ENCODE measurements around the gene PAN2. TPM values are rescaled to one million over a fixed set of nuclear protein-coding genes. Genes with fewer than 3 reads are reported as not detected.
"Not testable (repeated sequence)": the region's sequence is repeated elsewhere in the genome, so short reads cannot be mapped to it uniquely, and the experiment has no call there.

Gene PAN2
- polyA plus RNA-seq, 1 donor, result 85.5 TPM

- Histone ChIP-seq H3K27me3 (ENCODE audit: control insufficient read depth, insufficient read depth, low read length) (no peaks in the 10 kb centered on the region), H3K27ac (ENCODE audit: low read length) (no peak overlapping the region), H3K9me3 (ENCODE audit: control insufficient read depth, low read depth, low read length) (no peaks in the 10 kb centered on the region), H3K4me1 (ENCODE audit: control insufficient read depth, insufficient read depth, low read length) (no peaks in the 10 kb centered on the region), H3K4me3 (ENCODE audit: low read length) (no peak overlapping the region), H3K36me3 (ENCODE audit: control insufficient read depth, insufficient read depth, low read length) (no peaks in the 10 kb centered on the region)
- WGBS (ENCODE audit: insufficient coverage, low lambda C conversion rate), result no CpG with 5 or more reads among the region's 3 CpGs
- no peak for DNase-seq
Observed at GRCh38 chr12:56366948-56367347, 33.1 kb upstream of the PAN2 start.

GRCh38 chr12:56362130-56363059 is 28.6 kb upstream of the PAN2 start, which contains the start of gene APOF:
APOF (minus strand) TSS chr12:56362857; CDS start chr12:56362745, 112 bp downstream.
- Histone ChIP-seq H3K4me3 (ENCODE audit: low read length) (no peak within 1 kb of the TSS), H3K9me3 (ENCODE audit: control insufficient read depth, low read depth, low read length) (no peaks in the 10 kb centered on the region), H3K36me3 (ENCODE audit: control insufficient read depth, insufficient read depth, low read length) (no peaks in the 10 kb centered on the region), H3K4me1 (ENCODE audit: control insufficient read depth, insufficient read depth, low read length) (peaks cover 8% of the 10 kb centered on the region), H3K27ac (ENCODE audit: low read length) (no peak within 1 kb of the TSS), H3K27me3 (ENCODE audit: control insufficient read depth, insufficient read depth, low read length) (no peaks in the 10 kb centered on the region)
- 60% methylated on average over 1 of the region's 10 CpGs for whole genome bisulfite sequencing (ENCODE audit: insufficient coverage, low lambda C conversion rate)
- DNase-seq, result no peak

GRCh38 chr12:56361487-56362129 is 27.8 kb upstream of the PAN2 start:
- Histone ChIP-seq H3K27me3 (ENCODE audit: control insufficient read depth, insufficient read depth, low read length) (no peaks in the 10 kb centered on the region), H3K4me1 (ENCODE audit: control insufficient read depth, insufficient read depth, low read length) (peaks cover 8% of the 10 kb centered on the region), H3K36me3 (ENCODE audit: control insufficient read depth, insufficient read depth, low read length) (no peaks in the 10 kb centered on the region), H3K9me3 (ENCODE audit: control insufficient read depth, low read depth, low read length) (no peaks in the 10 kb centered on the region), H3K4me3 (ENCODE audit: low read length) (no peak overlapping the region), H3K27ac (ENCODE audit: low read length) (no peak overlapping the region)
- no CpG with 5 or more reads among the region's 8 CpGs for WGBS (ENCODE audit: insufficient coverage, low lambda C conversion rate)
- no peak for DNase-seq

GRCh38 chr12:56359851-56360767 is 26.3 kb upstream of the PAN2 start, which contains the start of gene STAT2:
STAT2 (minus strand) TSS chr12:56360107; CDS start chr12:56356571, 3,536 bp downstream.
- peaks cover 8% of the 10 kb centered on the region for H3K4me1 ChIP-seq (ENCODE audit: control insufficient read depth, insufficient read depth, low read length)
- no peaks in the 10 kb centered on the region for H3K27me3 ChIP-seq (ENCODE audit: control insufficient read depth, insufficient read depth, low read length)
- no peaks in the 10 kb centered on the region for H3K9me3 ChIP-seq (ENCODE audit: control insufficient read depth, low read depth, low read length)
- DNase-seq, result peak; percentile 100
- H3K27ac ChIP-seq (ENCODE audit: low read length), result peak within 1 kb of the TSS; percentile 97
- H3K4me3 ChIP-seq (ENCODE audit: low read length), result peak within 1 kb of the TSS; percentile 76
- no CpG with 5 or more reads among the region's 54 CpGs for WGBS (ENCODE audit: insufficient coverage, low lambda C conversion rate)
- peaks cover 14% of the 10 kb centered on the region for H3K36me3 ChIP-seq (ENCODE audit: control insufficient read depth, insufficient read depth, low read length)

- Histone ChIP-seq H3K27me3 (ENCODE audit: control insufficient read depth, insufficient read depth, low read length) (no peaks in the 10 kb centered on the region), H3K4me1 (ENCODE audit: control insufficient read depth, insufficient read depth, low read length) (peaks cover 8% of the 10 kb centered on the region), H3K9me3 (ENCODE audit: control insufficient read depth, low read depth, low read length) (no peaks in the 10 kb centered on the region), H3K27ac (ENCODE audit: low read length) (peak overlapping the region; percentile 79), H3K4me3 (ENCODE audit: low read length) (peak overlapping the region; percentile 76), H3K36me3 (ENCODE audit: control insufficient read depth, insufficient read depth, low read length) (peaks cover 25% of the 10 kb centered on the region)
- WGBS (ENCODE audit: insufficient coverage, low lambda C conversion rate), result no CpG with 5 or more reads among the region's 1 CpG
- no peak for DNase-seq
Observed at GRCh38 chr12:56358836-56359532, 25.2 kb upstream of the PAN2 start.

GRCh38 chr12:56351325-56351724 is 17.5 kb upstream of the PAN2 start:
- H3K36me3 ChIP-seq (ENCODE audit: control insufficient read depth, insufficient read depth, low read length), result peaks cover 84% of the 10 kb centered on the region

GRCh38 chr12:56350662-56351061 is 16.9 kb upstream of the PAN2 start:
- WGBS (ENCODE audit: insufficient coverage, low lambda C conversion rate), result no CpG with 5 or more reads among the region's 2 CpGs
- H3K4me1 ChIP-seq (ENCODE audit: control insufficient read depth, insufficient read depth, low read length), result no peaks in the 10 kb centered on the region
- H3K36me3 ChIP-seq (ENCODE audit: control insufficient read depth, insufficient read depth, low read length), result peaks cover 84% of the 10 kb centered on the region

More at GRCh38 chr12:56351325-56351724, 17.5 kb upstream of the PAN2 start:
- no peak overlapping the region for H3K27ac ChIP-seq (ENCODE audit: low read length)
- no peak overlapping the region for H3K4me3 ChIP-seq (ENCODE audit: low read length)
- H3K9me3 ChIP-seq (ENCODE audit: control insufficient read depth, low read depth, low read length), result no peaks in the 10 kb centered on the region
- H3K27me3 ChIP-seq (ENCODE audit: control insufficient read depth, insufficient read depth, low read length), result no peaks in the 10 kb centered on the region
- no peak for DNase-seq
- H3K4me1 ChIP-seq (ENCODE audit: control insufficient read depth, insufficient read depth, low read length), result no peaks in the 10 kb centered on the region
- WGBS (ENCODE audit: insufficient coverage, low lambda C conversion rate), result no CpG with 5 or more reads among the region's 2 CpGs

GRCh38 chr12:56348776-56349175 is 15.0 kb upstream of the PAN2 start:
- H3K27ac ChIP-seq (ENCODE audit: low read length), result no peak overlapping the region
- no peak overlapping the region for H3K4me3 ChIP-seq (ENCODE audit: low read length)
- WGBS (ENCODE audit: insufficient coverage, low lambda C conversion rate), result no CpG with 5 or more reads among the region's 5 CpGs
- H3K27me3 ChIP-seq (ENCODE audit: control insufficient read depth, insufficient read depth, low read length), result no peaks in the 10 kb centered on the region
- peaks cover 80% of the 10 kb centered on the region for H3K36me3 ChIP-seq (ENCODE audit: control insufficient read depth, insufficient read depth, low read length)
- H3K4me1 ChIP-seq (ENCODE audit: control insufficient read depth, insufficient read depth, low read length), result no peaks in the 10 kb centered on the region
- H3K9me3 ChIP-seq (ENCODE audit: control insufficient read depth, low read depth, low read length), result no peaks in the 10 kb centered on the region
- no peak for DNase-seq

More at GRCh38 chr12:56350662-56351061, 16.9 kb upstream of the PAN2 start:
- H3K27ac ChIP-seq (ENCODE audit: low read length), result no peak overlapping the region
- H3K4me3 ChIP-seq (ENCODE audit: low read length), result no peak overlapping the region
- H3K27me3 ChIP-seq (ENCODE audit: control insufficient read depth, insufficient read depth, low read length), result no peaks in the 10 kb centered on the region
- DNase-seq, result no peak
- H3K9me3 ChIP-seq (ENCODE audit: control insufficient read depth, low read depth, low read length), result no peaks in the 10 kb centered on the region

- H3K4me1 ChIP-seq (ENCODE audit: control insufficient read depth, insufficient read depth, low read length); DNase-seq; H3K27ac ChIP-seq (ENCODE audit: low read length); H3K27me3 ChIP-seq (ENCODE audit: control insufficient read depth, insufficient read depth, low read length); H3K4me3 ChIP-seq (ENCODE audit: low read length); H3K9me3 ChIP-seq (ENCODE audit: control insufficient read depth, low read depth, low read length): not testable (repeated sequence)
- H3K36me3 ChIP-seq (ENCODE audit: control insufficient read depth, insufficient read depth, low read length), result peaks cover 82% of the 10 kb centered on the region
- WGBS (ENCODE audit: insufficient coverage, low lambda C conversion rate), result no CpG with 5 or more reads among the region's 9 CpGs
Observed at GRCh38 chr12:56347255-56347654, 13.5 kb upstream of the PAN2 start.
